Caco-2 (cell line): Measurements from ENCODE around the gene FAM169A. TPM values are rescaled to one million over a fixed set of nuclear protein-coding genes. Genes with fewer than 3 reads are reported as not detected.
"Not testable (repeated sequence)": the region's sequence is repeated elsewhere in the genome, so short reads cannot be mapped to it uniquely, and the experiment has no call there.

ENCODE experiments used
- BruUV-seq: library from RNA; stranded (reverse); fragments of 400-500 nt; replicated peaks from 2 replicates; lab custom pipeline; 2021; lab: Mats Ljungman, UMichigan
- CTCF ChIA-PET: fragments of 300-600 bp; sonication (Branson Sonifier 250); formaldehyde crosslinking; loops from one replicate; lab custom pipeline; 2022; ENCODE audit warnings: antibody characterized with exemption; lab: Charles Lee
- POLR2A ChIA-PET: fragments of 300-600 bp; sonication (Branson Sonifier 250); formaldehyde crosslinking; loops from one replicate; lab custom pipeline; 2022; ENCODE audit warnings: antibody characterized with exemption; lab: Charles Lee
- DNase-seq, 2 experiments: peaks; one replicate each; pipeline versions ENCODE4 v3.0.0 to v3.0.0-alpha.2; 2020 to 2022
- H3K27me3 ChIP-seq: replicated peaks from 2 replicates; pipeline ENCODE4 v1.6.0; 2011; ENCODE audit warnings: low read length; ENCODE audit not compliant: control insufficient read depth, insufficient read depth
- H3K36me3 ChIP-seq: 2 replicates; pipeline ENCODE4 v1.5.1; 2011; ENCODE audit warnings: low read length; ENCODE audit not compliant: control insufficient read depth, insufficient read depth
- H3K4me1 ChIP-seq: fragments of 250-450 bp; sonication (Bioruptor Pico); 2 replicates; pipeline ENCODE4 v1.5.1; 2020; ENCODE audit warnings: mild to moderate bottlenecking
- H3K4me3 ChIP-seq: 2 replicates; pipeline ENCODE4 v1.5.1; 2011; ENCODE audit warnings: low read depth, mild to moderate bottlenecking, control low read depth, low read length
- H3K9me3 ChIP-seq: fragments of 250-450 bp; sonication (Bioruptor Pico); 2 replicates; pipeline ENCODE4 v1.5.1; 2020; ENCODE audit warnings: mild to moderate bottlenecking, moderate library complexity
- H3K27ac Mint-ChIP-seq: one replicate; pipeline ENCODE4 v1.8.0; 2022; ENCODE audit warnings: mixed read lengths; ENCODE audit not compliant: unreplicated experiment
- H3K27me3 Mint-ChIP-seq: one replicate; pipeline ENCODE4 v1.8.0; 2022; ENCODE audit warnings: mixed read lengths; ENCODE audit not compliant: insufficient read depth, unreplicated experiment
- H3K36me3 Mint-ChIP-seq: one replicate; pipeline ENCODE4 v1.8.0; 2022; ENCODE audit warnings: mild to moderate bottlenecking, mixed read lengths; ENCODE audit not compliant: insufficient read depth, unreplicated experiment
- H3K4me1 Mint-ChIP-seq: one replicate; pipeline ENCODE4 v1.8.0; 2022; ENCODE audit warnings: low read depth, mixed read lengths; ENCODE audit not compliant: unreplicated experiment
- H3K4me3 Mint-ChIP-seq: one replicate; pipeline ENCODE4 v1.8.0; 2022; ENCODE audit warnings: mild to moderate bottlenecking, moderate library complexity, mixed read lengths; ENCODE audit not compliant: unreplicated experiment
- H3K9me3 Mint-ChIP-seq: one replicate; pipeline ENCODE4 v1.8.0; 2022; ENCODE audit warnings: mixed read lengths; ENCODE audit not compliant: unreplicated experiment
- CTCF ChIP-seq, 2 experiments: fragments of 200-600 bp in 1 of 2; IDR thresholded peaks; 1 replicate in 1 of 2; 2 replicates in 1 of 2; pipeline versions ENCODE4 v1.5.1 to v1.8.0; 2011 to 2022; ENCODE audit warnings: antibody characterized with exemption in 1 of 2, control low read depth in 1 of 2, inconsistent platforms in 1 of 2, low read depth in 1 of 2, low read length in 1 of 2, mild to moderate bottlenecking in 1 of 2, moderate library complexity in 1 of 2; ENCODE audit not compliant: insufficient read depth in 1 of 2, severe bottlenecking in 1 of 2, unreplicated experiment in 1 of 2
- intact Hi-C: fragments of 100-400 bp; cut with micrococcal nuclease; formaldehyde crosslinking; loops from one replicate; pipeline ENCODE4 v1.10.0; 2022; ENCODE audit not compliant: unreplicated experiment
- total RNA-seq: library from RNA; stranded (reverse); gene quantifications from 2 replicates; pipeline ENCODE4 v1.2.3, GENCODE V29; 2022

FAM169A gene
- total RNA-seq, 1 experiment from 2014 or later: 14.4 TPM

- H3K36me3 ChIP-seq: no peaks in the 10 kb centered on the region
- DNase-seq: no peak
- Mint-ChIP-seq H3K4me3 (no peak overlapping the region), H3K9me3 (no peaks in the 10 kb centered on the region), H3K27ac (no peak overlapping the region), H3K4me1 (no peaks in the 10 kb centered on the region), H3K27me3 (no peaks in the 10 kb centered on the region), H3K36me3 (peaks cover 12% of the 10 kb centered on the region)
- ChIA-PET POLR2A (no interaction called here), CTCF (no interaction called here)
- no peaks in the 10 kb centered on the region for H3K27me3 ChIP-seq
- H3K4me3 ChIP-seq: no peak overlapping the region
- BruUV-seq: no TSS peak
- 0 out of 2 replicates have a peak, but pooled peaks cover 3% of the 10 kb centered on the region for H3K4me1 ChIP-seq
- TF ChIP-seq CTCF (IDR thresholded peaks at IDR 0.05; ENCODE audit: insufficient read depth in 1 of 2, low read depth in 1 of 2, low read length in 1 of 2, severe bottlenecking in 1 of 2, unreplicated experiment in 1 of 2): no peak
- no peaks in the 10 kb centered on the region for H3K9me3 ChIP-seq
- intact Hi-C loops: no loop called here
Observed at GRCh38 chr5:74801941-74802340, 64.2 kb downstream of the FAM169A start.

- ChIA-PET CTCF (no interaction called here), POLR2A (no interaction called here)
- no peaks in the 10 kb centered on the region for H3K27me3 Mint-ChIP-seq
- BruUV-seq: no TSS peak
- peaks cover 12% of the 10 kb centered on the region for H3K36me3 Mint-ChIP-seq
- no peak overlapping the region for H3K27ac Mint-ChIP-seq
- Histone ChIP-seq H3K27me3 (no peaks in the 10 kb centered on the region), H3K4me1 (no peaks in the 10 kb centered on the region), H3K4me3 (no peak overlapping the region), H3K9me3 (no peaks in the 10 kb centered on the region), H3K36me3 (no peaks in the 10 kb centered on the region)
- intact Hi-C loops: no loop called here
- no peaks in the 10 kb centered on the region for H3K4me1 Mint-ChIP-seq
- H3K4me3 Mint-ChIP-seq: no peak overlapping the region
- no peak for DNase-seq
- H3K9me3 Mint-ChIP-seq: no peaks in the 10 kb centered on the region
- TF ChIP-seq CTCF (IDR thresholded peaks at IDR 0.05; ENCODE audit: insufficient read depth in 1 of 2, low read depth in 1 of 2, low read length in 1 of 2, severe bottlenecking in 1 of 2, unreplicated experiment in 1 of 2): no peak
Observed at GRCh38 chr5:74801197-74801596, 65.0 kb downstream of the FAM169A start.

GRCh38 chr5:74798977-74799911 is 66.9 kb downstream of the FAM169A start:
- Mint-ChIP-seq H3K27me3 (no peaks in the 10 kb centered on the region), H3K9me3 (no peaks in the 10 kb centered on the region), H3K4me3 (no peak overlapping the region), H3K36me3 (peaks cover 12% of the 10 kb centered on the region), H3K27ac (no peak overlapping the region), H3K4me1 (no peaks in the 10 kb centered on the region)
- no TSS peak for BruUV-seq
- ChIA-PET CTCF (no interaction called here), POLR2A (no interaction called here)
- Histone ChIP-seq H3K27me3 (no peaks in the 10 kb centered on the region), H3K36me3 (no peaks in the 10 kb centered on the region), H3K4me3 (no peak overlapping the region), H3K9me3 (no peaks in the 10 kb centered on the region), H3K4me1 (no peaks in the 10 kb centered on the region)
- no peak for DNase-seq
- intact Hi-C loops: no loop called here
- no peak for TF ChIP-seq CTCF (IDR thresholded peaks at IDR 0.05; ENCODE audit: insufficient read depth in 1 of 2, low read depth in 1 of 2, low read length in 1 of 2, severe bottlenecking in 1 of 2, unreplicated experiment in 1 of 2)

- H3K4me3 ChIP-seq, DNase-seq, CTCF ChIA-PET, POLR2A ChIA-PET, H3K4me1 Mint-ChIP-seq, BruUV-seq, H3K36me3 ChIP-seq, H3K27me3 ChIP-seq, H3K9me3 ChIP-seq, H3K4me3 Mint-ChIP-seq, intact Hi-C loops, H3K27ac Mint-ChIP-seq, H3K9me3 Mint-ChIP-seq, H3K27me3 Mint-ChIP-seq, H3K4me1 ChIP-seq: not testable (repeated sequence)
- peaks cover 47% of the 10 kb centered on the region for H3K36me3 Mint-ChIP-seq
Observed at GRCh38 chr5:74791669-74792068, 74.5 kb downstream of the FAM169A start.
